Lower lobe of right lung (tissue), 2 donors: ENCODE results near the gene FCAMR. TPM values are rescaled to one million over a fixed set of nuclear protein-coding genes. Genes with fewer than 3 reads are reported as not detected.

Experiments used
- ATAC-seq, 2 donors: fragments of 200-7000 bp; cut with Tn5 transposase; one replicate each; pipeline ENCODE4 v1.9.1; 2020 to 2022; ENCODE audit warnings: mild to moderate bottlenecking in 2 of 2, moderate library complexity in 2 of 2
- DNase-seq: peaks from one replicate; pipeline ENCODE4 v3.0.0-alpha.2; 2020
- H3K27ac ChIP-seq: fragments of 200-600 bp; one replicate; pipeline ENCODE4 v1.8.0; 2022
- H3K27me3 ChIP-seq: fragments of 200-600 bp; one replicate; pipeline ENCODE4 v1.8.0; 2022; ENCODE audit warnings: low read depth
- H3K36me3 ChIP-seq: fragments of 200-600 bp; one replicate; pipeline ENCODE4 v1.8.0; 2022; ENCODE audit warnings: mild to moderate bottlenecking
- H3K4me1 ChIP-seq: fragments of 200-600 bp; one replicate; pipeline ENCODE4 v1.8.0; 2022
- H3K4me3 ChIP-seq: fragments of 200-600 bp; one replicate; pipeline ENCODE4 v1.8.0; 2022; ENCODE audit warnings: mild to moderate bottlenecking
- H3K9me3 ChIP-seq: fragments of 200-600 bp; one replicate; pipeline ENCODE4 v1.8.0; 2022
- intact Hi-C: fragments of 100-400 bp; cut with DNase I; formaldehyde crosslinking; loops from one replicate; pipeline ENCODE4 v1.11.0; 2022
- total RNA-seq: library from RNA; stranded (reverse); fragmentation: NEBNext Ultra II Directional; extraction: Animal tissue kit (Norgen Biotek cat#: 25700); gene quantifications from one replicate; pipeline ENCODE4 v1.2.1, GENCODE V29; 2021
- TF ChIP-seq, protein P1 (sequence below): fragments of 200-600 bp; IDR thresholded peaks from one replicate; pipeline ENCODE4 v1.8.0; 2022; ENCODE audit warnings: antibody characterized with exemption, mild to moderate bottlenecking
- donor health status: DM: no; HTN: yes; CAD: no; lungs with severe emphysema.

Gene FCAMR
- total RNA-seq, 1 donor from 2014 or later: not detected

DNA sequence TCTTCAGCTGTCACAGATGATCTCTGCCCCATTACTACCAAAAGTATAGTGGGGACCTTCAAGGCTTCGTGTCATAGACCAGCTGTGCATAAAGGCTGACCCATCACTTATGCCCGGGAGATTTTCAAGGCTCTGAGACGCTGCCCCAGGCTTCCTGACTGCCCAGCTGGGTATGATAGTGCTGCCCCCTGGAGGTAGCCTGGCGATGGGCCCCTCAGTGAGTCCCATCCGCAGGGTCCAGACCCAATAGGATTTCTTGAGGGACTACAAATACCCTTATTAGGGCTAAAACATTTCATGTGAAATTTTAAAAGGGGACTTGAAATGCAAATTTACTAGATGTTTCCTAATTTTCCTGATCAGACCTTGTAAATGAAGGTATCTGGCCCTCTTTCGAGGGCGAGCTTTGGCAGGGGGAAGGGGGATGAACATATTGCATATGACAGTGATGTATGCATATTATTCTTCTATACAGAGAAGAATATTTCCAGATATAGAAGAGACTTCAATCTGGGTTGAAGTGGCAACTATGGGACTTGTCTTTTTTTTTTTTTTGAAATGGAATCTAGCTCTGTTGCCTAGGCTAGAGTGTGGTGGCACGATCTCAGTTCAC lies 36.8 kb downstream of the FCAMR start:
- Histone ChIP-seq H3K27ac (no peak overlapping the region), H3K9me3 (no peaks in the 10 kb centered on the region), H3K4me3 (no peak overlapping the region), H3K4me1 (no peaks in the 10 kb centered on the region), H3K36me3 (peaks cover 34% of the 10 kb centered on the region), H3K27me3 (no peaks in the 10 kb centered on the region)
- TF ChIP-seq, protein P1, sequence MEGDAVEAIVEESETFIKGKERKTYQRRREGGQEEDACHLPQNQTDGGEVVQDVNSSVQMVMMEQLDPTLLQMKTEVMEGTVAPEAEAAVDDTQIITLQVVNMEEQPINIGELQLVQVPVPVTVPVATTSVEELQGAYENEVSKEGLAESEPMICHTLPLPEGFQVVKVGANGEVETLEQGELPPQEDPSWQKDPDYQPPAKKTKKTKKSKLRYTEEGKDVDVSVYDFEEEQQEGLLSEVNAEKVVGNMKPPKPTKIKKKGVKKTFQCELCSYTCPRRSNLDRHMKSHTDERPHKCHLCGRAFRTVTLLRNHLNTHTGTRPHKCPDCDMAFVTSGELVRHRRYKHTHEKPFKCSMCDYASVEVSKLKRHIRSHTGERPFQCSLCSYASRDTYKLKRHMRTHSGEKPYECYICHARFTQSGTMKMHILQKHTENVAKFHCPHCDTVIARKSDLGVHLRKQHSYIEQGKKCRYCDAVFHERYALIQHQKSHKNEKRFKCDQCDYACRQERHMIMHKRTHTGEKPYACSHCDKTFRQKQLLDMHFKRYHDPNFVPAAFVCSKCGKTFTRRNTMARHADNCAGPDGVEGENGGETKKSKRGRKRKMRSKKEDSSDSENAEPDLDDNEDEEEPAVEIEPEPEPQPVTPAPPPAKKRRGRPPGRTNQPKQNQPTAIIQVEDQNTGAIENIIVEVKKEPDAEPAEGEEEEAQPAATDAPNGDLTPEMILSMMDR: peak; percentile 70
- intact Hi-C loops: no loop called here
- DNase-seq: peak; percentile 67
- ATAC-seq: peak; percentile 58

DNA sequence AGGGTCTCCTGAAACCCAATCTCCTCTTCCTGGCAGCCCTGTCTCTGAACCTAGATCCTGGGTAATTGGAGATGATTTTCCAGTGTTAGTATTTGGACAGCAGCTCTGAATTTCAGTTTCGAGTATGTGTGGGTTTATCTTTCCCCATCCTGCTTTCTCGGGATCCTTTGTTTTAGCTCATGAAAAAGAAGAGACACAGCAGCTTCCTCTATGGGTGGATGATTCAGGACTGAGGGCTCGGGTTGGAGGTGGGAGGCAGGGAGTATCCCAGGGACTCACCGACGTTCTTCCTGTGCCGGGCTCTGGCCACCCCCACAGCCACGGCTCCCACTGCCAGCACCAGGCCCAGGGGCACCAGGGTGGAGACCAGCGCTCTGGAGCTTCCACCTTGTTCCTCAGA lies 38.1 kb downstream of the FCAMR start:
- TF ChIP-seq, protein P1: no peak

GRCh38 chr1:206931709-206932108 lies 38.6 kb downstream of the FCAMR start:
- TF ChIP-seq, protein P1: no peak
- Histone ChIP-seq H3K27me3 (no peaks in the 10 kb centered on the region), H3K9me3 (no peaks in the 10 kb centered on the region), H3K4me1 (no peaks in the 10 kb centered on the region), H3K36me3 (peaks cover 26% of the 10 kb centered on the region), H3K27ac (no peak overlapping the region), H3K4me3 (no peak overlapping the region)
- ATAC-seq (no peak), DNase-seq (no peak)
- intact Hi-C loops: no loop called here

More for the DNA sequence above, 38.1 kb downstream of the FCAMR start:
- Histone ChIP-seq H3K9me3 (no peaks in the 10 kb centered on the region), H3K27me3 (no peaks in the 10 kb centered on the region), H3K4me1 (no peaks in the 10 kb centered on the region), H3K4me3 (no peak overlapping the region), H3K36me3 (peaks cover 28% of the 10 kb centered on the region), H3K27ac (no peak overlapping the region)
- no peak for ATAC-seq
- intact Hi-C loops: no loop called here
- DNase-seq: no peak

GRCh38 chr1:206930210-206930798 lies 40.0 kb downstream of the FCAMR start:
- TF ChIP-seq, protein P1: no peak
- intact Hi-C loops: no loop called here
- H3K36me3 ChIP-seq: peaks cover 18% of the 10 kb centered on the region
- DNase-seq: peak; percentile 52
- no peak overlapping the region for H3K27ac ChIP-seq
- H3K9me3 ChIP-seq: no peaks in the 10 kb centered on the region
- peaks cover 4% of the 10 kb centered on the region for H3K4me1 ChIP-seq
- peak; percentile 21 to 31 for ATAC-seq
- no peak overlapping the region for H3K4me3 ChIP-seq
- H3K27me3 ChIP-seq: no peaks in the 10 kb centered on the region

GRCh38 chr1:206929524-206929923 lies 40.7 kb downstream of the FCAMR start:
- no peak for DNase-seq
- intact Hi-C loops: no loop called here
- peaks cover 15% of the 10 kb centered on the region for H3K36me3 ChIP-seq
- H3K27me3 ChIP-seq: no peaks in the 10 kb centered on the region
- no peaks in the 10 kb centered on the region for H3K9me3 ChIP-seq
- TF ChIP-seq, protein P1: no peak
- H3K4me3 ChIP-seq: no peak overlapping the region
- no peak overlapping the region for H3K27ac ChIP-seq
- ATAC-seq: no peak
- peaks cover 10% of the 10 kb centered on the region for H3K4me1 ChIP-seq
